Parathyroid adenoma (tissue), 2 donors: Measurements from ENCODE around the gene RXFP3.

Experiments
- H2AFZ ChIP-seq: fragments of 300-600 bp; sonication (generic); one replicate; pipeline ENCODE4 v1.7.0; 2017; ENCODE audit warnings: antibody characterized with exemption, mild to moderate bottlenecking
- H3K27ac ChIP-seq: fragments of 300-600 bp; sonication (generic); one replicate; pipeline ENCODE4 v1.7.0; 2017
- H3K27me3 ChIP-seq: fragments of 300-600 bp; sonication (generic); one replicate; pipeline ENCODE4 v1.7.0; 2017; ENCODE audit warnings: low read length; ENCODE audit not compliant: control insufficient read depth, insufficient read depth
- H3K36me3 ChIP-seq: fragments of 300-600 bp; sonication (generic); one replicate; pipeline ENCODE4 v1.7.0; 2017; ENCODE audit warnings: low read length; ENCODE audit not compliant: control insufficient read depth, insufficient read depth
- H3K4me1 ChIP-seq: fragments of 300-600 bp; sonication (generic); one replicate; pipeline ENCODE4 v1.7.0; 2017; ENCODE audit warnings: control low read depth
- H3K4me2 ChIP-seq: fragments of 300-600 bp; sonication (generic); one replicate; pipeline ENCODE4 v1.7.0; 2017; ENCODE audit warnings: low read length
- H3K4me3 ChIP-seq: fragments of 300-600 bp; sonication (generic); one replicate; pipeline ENCODE4 v1.7.0; 2017; ENCODE audit warnings: low read depth, low read length
- H3K79me2 ChIP-seq: fragments of 300-600 bp; sonication (generic); one replicate; pipeline ENCODE4 v1.7.0; 2017; ENCODE audit warnings: control low read depth
- H3K9ac ChIP-seq: fragments of 300-600 bp; sonication (generic); one replicate; pipeline ENCODE4 v1.7.0; 2017; ENCODE audit warnings: mild to moderate bottlenecking
- H3K9me3 ChIP-seq: fragments of 300-600 bp; sonication (generic); one replicate; pipeline ENCODE4 v1.7.0; 2017; ENCODE audit warnings: low read length; ENCODE audit not compliant: control insufficient read depth
- TF ChIP-seq, protein P1 (sequence below): fragments of 300-600 bp; sonication (generic); IDR thresholded peaks from one replicate; pipeline ENCODE4 v1.7.0; 2017; ENCODE audit warnings: antibody characterized with exemption, mild to moderate bottlenecking
- donor health status: primary hyperparathyroidism.

The RXFP3 gene

DNA sequence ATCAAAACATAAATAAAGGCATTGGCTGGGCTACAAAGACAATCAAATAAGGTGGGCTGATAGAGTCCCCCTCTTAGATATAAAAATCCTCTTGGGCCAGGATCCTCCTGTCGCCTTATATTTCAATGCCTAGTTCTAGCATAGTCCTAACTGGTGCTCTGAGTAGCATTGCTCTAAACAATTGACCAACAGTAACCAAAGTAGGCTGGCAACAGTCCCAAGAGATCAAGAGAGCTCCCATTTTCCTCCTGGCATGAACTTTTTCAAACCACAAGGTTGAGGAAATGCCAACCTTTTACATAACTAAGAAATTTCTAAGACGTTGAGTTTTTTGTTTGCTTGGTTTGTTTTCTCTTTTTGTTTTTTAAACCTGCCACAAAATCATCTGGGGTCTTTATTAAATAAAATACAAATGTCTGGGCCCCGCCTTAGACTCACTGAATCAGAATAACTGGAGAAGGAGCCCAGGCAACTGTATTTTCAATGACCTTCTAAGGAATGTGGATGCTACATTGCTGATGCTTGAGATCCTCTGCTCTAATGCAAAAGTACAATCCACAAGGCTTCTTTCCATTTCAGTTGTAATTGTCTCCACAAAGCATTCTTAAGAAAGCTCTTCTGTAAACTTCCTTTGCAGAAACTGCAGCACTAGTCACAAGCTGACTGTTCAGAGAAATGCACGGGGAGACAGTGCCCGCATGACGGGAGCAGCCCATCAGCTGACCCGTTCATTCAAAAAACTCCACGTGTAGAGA, 45.4 kb downstream of the RXFP3 start:
- no peak overlapping the region for H3K27ac ChIP-seq
- H3K4me3 ChIP-seq = no peak overlapping the region
- H3K4me1 ChIP-seq = no peaks in the 10 kb centered on the region
- no peak overlapping the region for H3K4me2 ChIP-seq
- H3K36me3 ChIP-seq = no peaks in the 10 kb centered on the region
- H2AFZ ChIP-seq = no peak overlapping the region
- no peaks in the 10 kb centered on the region for H3K79me2 ChIP-seq
- no peaks in the 10 kb centered on the region for H3K27me3 ChIP-seq
- TF ChIP-seq, protein P1, sequence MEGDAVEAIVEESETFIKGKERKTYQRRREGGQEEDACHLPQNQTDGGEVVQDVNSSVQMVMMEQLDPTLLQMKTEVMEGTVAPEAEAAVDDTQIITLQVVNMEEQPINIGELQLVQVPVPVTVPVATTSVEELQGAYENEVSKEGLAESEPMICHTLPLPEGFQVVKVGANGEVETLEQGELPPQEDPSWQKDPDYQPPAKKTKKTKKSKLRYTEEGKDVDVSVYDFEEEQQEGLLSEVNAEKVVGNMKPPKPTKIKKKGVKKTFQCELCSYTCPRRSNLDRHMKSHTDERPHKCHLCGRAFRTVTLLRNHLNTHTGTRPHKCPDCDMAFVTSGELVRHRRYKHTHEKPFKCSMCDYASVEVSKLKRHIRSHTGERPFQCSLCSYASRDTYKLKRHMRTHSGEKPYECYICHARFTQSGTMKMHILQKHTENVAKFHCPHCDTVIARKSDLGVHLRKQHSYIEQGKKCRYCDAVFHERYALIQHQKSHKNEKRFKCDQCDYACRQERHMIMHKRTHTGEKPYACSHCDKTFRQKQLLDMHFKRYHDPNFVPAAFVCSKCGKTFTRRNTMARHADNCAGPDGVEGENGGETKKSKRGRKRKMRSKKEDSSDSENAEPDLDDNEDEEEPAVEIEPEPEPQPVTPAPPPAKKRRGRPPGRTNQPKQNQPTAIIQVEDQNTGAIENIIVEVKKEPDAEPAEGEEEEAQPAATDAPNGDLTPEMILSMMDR = no peak
- no peaks in the 10 kb centered on the region for H3K9me3 ChIP-seq
- H3K9ac ChIP-seq = no peak overlapping the region

DNA sequence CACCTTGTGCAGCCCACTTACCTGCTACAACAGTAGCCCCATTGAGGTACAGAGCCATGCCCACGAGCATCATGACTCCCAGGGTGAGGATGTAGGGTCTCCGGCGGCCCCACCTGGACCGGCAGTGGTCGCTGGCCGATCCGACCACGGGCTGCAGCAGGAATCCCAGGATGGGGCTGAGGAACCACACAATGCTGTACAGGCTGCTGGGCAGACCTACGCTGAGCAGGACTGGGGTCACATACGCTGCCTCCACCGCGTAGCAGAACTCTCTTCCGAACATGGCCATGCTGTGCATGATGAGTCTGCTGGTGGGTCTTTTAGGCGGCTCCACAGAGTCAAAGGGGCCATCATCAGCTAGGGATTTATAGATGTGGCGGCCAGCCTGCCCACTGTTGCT, 48.0 kb downstream of the RXFP3 start:
- Histone ChIP-seq H3K36me3 (no peaks in the 10 kb centered on the region), H3K27me3 (no peaks in the 10 kb centered on the region), H3K9me3 (no peaks in the 10 kb centered on the region), H3K4me1 (no peaks in the 10 kb centered on the region), H3K9ac (no peak overlapping the region), H3K4me3 (no peak overlapping the region), H3K4me2 (no peak overlapping the region), H3K27ac (no peak overlapping the region), H2AFZ (no peak overlapping the region), H3K79me2 (no peaks in the 10 kb centered on the region)
- TF ChIP-seq, protein P1 = no peak

DNA sequence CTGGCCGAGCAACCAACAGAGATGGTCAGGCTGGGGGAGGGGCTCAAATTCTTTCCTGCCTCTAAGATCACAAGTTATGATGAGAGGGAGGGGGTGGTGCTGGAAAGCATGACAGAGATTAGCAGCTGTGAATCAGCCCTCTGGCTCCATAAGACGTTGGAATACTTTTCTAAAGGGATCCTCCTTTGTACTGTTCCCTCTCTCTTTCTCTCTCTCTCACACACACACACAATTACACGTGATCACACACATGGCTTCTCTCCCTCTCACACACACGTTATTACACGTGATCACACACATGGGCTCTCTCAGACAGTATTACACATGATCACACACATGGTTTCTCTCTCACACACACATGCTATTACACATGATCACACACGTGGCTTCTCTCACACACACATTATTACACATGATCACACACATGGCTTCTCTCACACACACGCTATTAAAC, 48.5 kb downstream of the RXFP3 start, which contains the start of gene SLC45A2:
Gene SLC45A2, minus strand, starts transcription at position 23 of the 454 bp plus-strand sequence. CDS start 110 bp downstream, outside the sequence.
- Histone ChIP-seq H2AFZ (no peak within 1 kb of the TSS), H3K9me3 (no peaks in the 10 kb centered on the region), H3K9ac (no peak within 1 kb of the TSS), H3K27me3 (no peaks in the 10 kb centered on the region), H3K36me3 (no peaks in the 10 kb centered on the region), H3K4me2 (no peak within 1 kb of the TSS), H3K4me3 (no peak within 1 kb of the TSS), H3K4me1 (no peaks in the 10 kb centered on the region), H3K27ac (no peak within 1 kb of the TSS), H3K79me2 (no peaks in the 10 kb centered on the region)
- TF ChIP-seq, protein P1 = no peak

DNA sequence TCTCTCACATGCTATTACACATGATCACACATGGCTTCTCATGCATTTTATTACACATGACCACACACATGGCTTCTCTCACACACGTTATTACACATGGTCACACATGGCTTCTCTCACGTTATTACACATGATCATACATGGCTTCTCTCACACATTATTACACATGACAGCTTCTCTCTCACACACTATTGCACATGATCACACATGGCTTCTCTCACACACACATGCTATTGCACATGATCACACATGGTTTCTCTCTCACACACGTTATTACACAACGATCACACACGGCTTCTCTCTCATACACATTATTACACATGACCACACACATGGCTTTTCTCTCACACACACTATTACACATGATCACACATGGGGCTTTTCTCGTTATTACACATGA, 49.3 kb downstream of the RXFP3 start:
- Histone ChIP-seq H3K4me1 (no peaks in the 10 kb centered on the region), H2AFZ (no peak overlapping the region), H3K27me3 (no peaks in the 10 kb centered on the region), H3K9ac (no peak overlapping the region), H3K79me2 (no peaks in the 10 kb centered on the region), H3K27ac (no peak overlapping the region), H3K4me3 (no peak overlapping the region), H3K36me3 (no peaks in the 10 kb centered on the region), H3K9me3 (no peaks in the 10 kb centered on the region), H3K4me2 (no peak overlapping the region)
- TF ChIP-seq, protein P1 = no peak
